ENCODE data around the gene B9D1.
A peak's percentile ranks its signal among the peaks of the same experiment; 100 is the strongest.

Gene B9D1, protein sequence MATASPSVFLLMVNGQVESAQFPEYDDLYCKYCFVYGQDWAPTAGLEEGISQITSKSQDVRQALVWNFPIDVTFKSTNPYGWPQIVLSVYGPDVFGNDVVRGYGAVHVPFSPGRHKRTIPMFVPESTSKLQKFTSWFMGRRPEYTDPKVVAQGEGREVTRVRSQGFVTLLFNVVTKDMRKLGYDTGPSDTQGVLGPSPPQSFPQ

DNA sequence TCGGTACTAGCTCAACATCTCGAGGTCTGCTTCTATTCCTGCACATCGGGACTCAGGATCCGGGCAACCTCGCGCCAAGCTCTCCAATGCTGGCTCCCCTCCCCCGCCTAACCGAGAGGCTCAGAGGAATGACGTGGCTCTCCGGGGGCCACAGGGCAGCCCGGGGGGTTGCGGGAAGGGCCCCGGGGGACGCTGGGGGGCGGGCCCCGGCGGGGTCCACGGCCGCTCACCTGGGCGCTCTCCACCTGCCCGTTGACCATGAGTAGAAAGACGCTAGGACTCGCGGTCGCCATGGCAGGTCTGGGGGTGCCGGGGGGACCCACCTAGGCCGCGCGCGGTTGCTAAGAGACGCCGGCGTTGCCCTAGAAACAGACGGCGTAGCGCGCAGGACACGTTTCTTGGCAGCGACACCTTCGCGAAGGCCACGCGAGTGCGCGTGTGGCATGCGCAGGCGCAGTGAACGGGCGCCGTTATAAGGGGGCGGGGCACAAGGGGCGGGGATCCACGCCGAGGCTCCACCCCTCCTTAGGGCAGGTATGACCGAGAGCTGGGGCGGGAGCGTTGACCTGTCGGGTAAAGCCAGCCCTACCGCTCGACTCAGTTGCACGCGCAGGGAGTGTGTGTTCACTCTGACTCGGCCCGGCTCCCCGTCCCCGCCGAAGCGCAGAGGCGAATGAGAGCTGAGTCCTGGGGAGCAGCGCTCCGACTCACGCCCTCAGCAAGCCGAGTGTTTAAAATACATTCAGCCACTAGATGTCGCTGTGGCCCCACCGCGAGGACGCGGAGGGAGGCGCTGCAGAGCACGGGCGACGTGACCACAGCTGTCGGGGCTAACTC lies at the start of gene B9D1:
B9D1 (minus strand) TSS at position 447 of the 837 bp plus-strand sequence; CDS start at position 293, 154 bp downstream.
- Histone ChIP-seq H3K36me3 (ENCODE audit: control insufficient read depth in 1 of 2, insufficient read depth in 2 of 2, low read length in 2 of 2) (no peaks in the 10 kb centered on the region), H3K27me3 (ENCODE audit: control insufficient read depth in 1 of 2, insufficient read depth in 2 of 2, low read length in 2 of 2) (peaks cover 0 to 2% of the 10 kb centered on the region in 2 donors), H3K9me3 (ENCODE audit: control insufficient read depth in 1 of 2, low read length in 2 of 2) (no peaks in the 10 kb centered on the region), H3K27ac (ENCODE audit: low read depth, low read length) (peak within 1 kb of the TSS; percentile 84), H3K9ac (ENCODE audit: low read depth in 1 of 2, low read length in 2 of 2) (peak within 1 kb of the TSS; percentile 19 to 84), H3K4me1 (ENCODE audit: control insufficient read depth in 1 of 2, insufficient read depth in 2 of 2, low read length in 2 of 2) (peaks cover 11 to 15% of the 10 kb centered on the region in 2 donors), H3K4me3 (ENCODE audit: low read depth in 1 of 2, low read length in 2 of 2) (peak within 1 kb of the TSS; percentile 81 to 90)

DNA sequence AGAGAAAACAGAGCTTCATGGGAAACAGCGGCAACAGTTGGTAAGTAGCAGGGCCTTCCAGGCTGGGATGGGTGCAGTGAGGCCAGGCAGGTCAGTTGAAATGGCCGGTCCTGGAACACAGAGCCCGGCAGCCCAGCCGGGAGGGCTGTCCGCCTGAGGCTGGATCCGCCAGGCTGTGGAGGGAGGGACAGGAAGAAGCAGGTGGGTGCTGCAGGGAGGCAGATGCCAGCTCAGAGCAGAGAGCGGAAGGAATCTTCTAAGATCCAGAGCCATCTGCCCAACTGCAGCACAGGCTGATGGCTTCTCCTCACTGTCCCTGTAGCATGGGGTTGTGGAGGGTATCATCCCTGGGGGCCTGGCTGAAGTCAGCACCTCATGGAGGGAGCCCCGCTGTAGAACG lies 49.1 kb upstream of the B9D1 start:
- H3K4me1 ChIP-seq (ENCODE audit: control insufficient read depth in 1 of 2, insufficient read depth in 2 of 2, low read length in 2 of 2): no peaks in the 10 kb centered on the region
- no peak overlapping the region for H3K9ac ChIP-seq (ENCODE audit: low read depth in 1 of 2, low read length in 2 of 2)
- no peaks in the 10 kb centered on the region for H3K9me3 ChIP-seq (ENCODE audit: control insufficient read depth in 1 of 2, low read length in 2 of 2)
- H3K4me3 ChIP-seq (ENCODE audit: low read depth in 1 of 2, low read length in 2 of 2): no peak overlapping the region
- no peaks in the 10 kb centered on the region for H3K27me3 ChIP-seq (ENCODE audit: control insufficient read depth in 1 of 2, insufficient read depth in 2 of 2, low read length in 2 of 2)
- H3K27ac ChIP-seq (ENCODE audit: low read depth, low read length): no peak overlapping the region
- no peaks in the 10 kb centered on the region for H3K36me3 ChIP-seq (ENCODE audit: control insufficient read depth in 1 of 2, insufficient read depth in 2 of 2, low read length in 2 of 2)

DNA sequence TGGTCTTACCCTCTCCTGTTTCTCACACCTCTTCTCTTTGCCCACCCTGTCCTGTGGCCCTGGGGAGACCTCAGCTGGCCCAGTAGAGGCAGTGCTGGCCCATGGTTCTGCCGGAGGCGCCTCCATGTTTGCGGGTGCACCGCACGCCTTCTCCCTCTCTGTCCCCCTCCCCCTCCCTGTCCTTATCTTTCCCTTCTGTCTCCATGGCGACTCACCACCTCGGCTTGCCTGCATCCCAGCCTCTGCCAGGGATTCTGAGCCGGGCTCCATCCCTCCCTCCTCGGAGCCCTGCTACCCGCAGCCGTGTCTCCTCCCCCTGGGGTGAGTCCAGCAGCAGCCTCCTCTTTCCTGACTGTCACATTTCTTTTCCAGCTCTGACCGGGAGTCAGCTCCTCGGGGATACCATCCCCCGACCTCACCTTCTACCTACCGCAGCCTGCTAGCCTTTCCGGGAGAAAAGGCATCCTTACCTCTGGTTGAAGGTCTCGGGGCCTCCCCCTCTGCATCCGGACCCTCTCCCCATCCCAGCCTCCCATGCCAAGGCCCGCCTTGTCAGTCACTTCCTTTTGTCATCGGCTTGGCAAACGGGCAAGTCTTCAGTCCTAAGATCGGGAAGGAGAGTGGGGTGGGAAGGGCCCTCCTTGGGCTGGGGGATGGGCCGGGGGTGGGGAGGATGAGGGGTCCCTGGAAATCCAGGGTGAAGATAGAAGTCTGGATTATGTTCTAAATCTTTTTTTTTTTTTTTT lies 48.5 kb upstream of the B9D1 start, which contains the start of gene RNF112:
RNF112 (plus strand) TSS at position 358 of the 746 bp plus-strand sequence; CDS start at position 535, 177 bp downstream.
- Histone ChIP-seq H3K27me3 (ENCODE audit: control insufficient read depth in 1 of 2, insufficient read depth in 2 of 2, low read length in 2 of 2) (no peaks in the 10 kb centered on the region), H3K9me3 (ENCODE audit: control insufficient read depth in 1 of 2, low read length in 2 of 2) (no peaks in the 10 kb centered on the region), H3K36me3 (ENCODE audit: control insufficient read depth in 1 of 2, insufficient read depth in 2 of 2, low read length in 2 of 2) (no peaks in the 10 kb centered on the region), H3K27ac (ENCODE audit: low read depth, low read length) (no peak within 1 kb of the TSS), H3K4me1 (ENCODE audit: control insufficient read depth in 1 of 2, insufficient read depth in 2 of 2, low read length in 2 of 2) (no peaks in the 10 kb centered on the region), H3K9ac (ENCODE audit: low read depth in 1 of 2, low read length in 2 of 2) (no peak within 1 kb of the TSS), H3K4me3 (ENCODE audit: low read depth in 1 of 2, low read length in 2 of 2) (peak within 1 kb of the TSS; percentile 35 to 54)

DNA sequence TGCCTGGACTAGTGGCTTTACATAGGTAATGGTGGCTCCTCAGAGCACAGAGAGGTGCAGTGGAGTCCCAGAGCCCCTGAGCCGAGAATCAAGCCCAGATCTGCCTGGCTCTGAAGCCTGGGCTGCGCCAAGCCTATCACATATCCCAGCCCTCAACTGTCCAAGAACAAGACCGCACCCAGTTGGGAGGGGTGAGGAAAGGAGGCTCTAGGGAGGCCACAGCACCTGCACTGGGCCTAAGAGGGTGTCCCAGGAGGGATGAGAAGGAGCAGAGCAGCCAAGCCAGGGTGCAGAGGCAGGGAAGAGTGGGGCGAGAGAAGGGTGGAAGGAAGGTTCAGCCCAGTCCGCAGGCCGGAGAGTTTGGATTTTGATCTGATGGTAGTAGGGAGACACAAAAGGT lies 47.6 kb upstream of the B9D1 start:
- Histone ChIP-seq H3K9me3 (ENCODE audit: control insufficient read depth in 1 of 2, low read length in 2 of 2) (no peaks in the 10 kb centered on the region), H3K9ac (ENCODE audit: low read depth in 1 of 2, low read length in 2 of 2) (no peak overlapping the region), H3K4me1 (ENCODE audit: control insufficient read depth in 1 of 2, insufficient read depth in 2 of 2, low read length in 2 of 2) (no peaks in the 10 kb centered on the region), H3K27ac (ENCODE audit: low read depth, low read length) (no peak overlapping the region), H3K27me3 (ENCODE audit: control insufficient read depth in 1 of 2, insufficient read depth in 2 of 2, low read length in 2 of 2) (no peaks in the 10 kb centered on the region), H3K36me3 (ENCODE audit: control insufficient read depth in 1 of 2, insufficient read depth in 2 of 2, low read length in 2 of 2) (no peaks in the 10 kb centered on the region), H3K4me3 (ENCODE audit: low read depth in 1 of 2, low read length in 2 of 2) (no peak overlapping the region)

DNA sequence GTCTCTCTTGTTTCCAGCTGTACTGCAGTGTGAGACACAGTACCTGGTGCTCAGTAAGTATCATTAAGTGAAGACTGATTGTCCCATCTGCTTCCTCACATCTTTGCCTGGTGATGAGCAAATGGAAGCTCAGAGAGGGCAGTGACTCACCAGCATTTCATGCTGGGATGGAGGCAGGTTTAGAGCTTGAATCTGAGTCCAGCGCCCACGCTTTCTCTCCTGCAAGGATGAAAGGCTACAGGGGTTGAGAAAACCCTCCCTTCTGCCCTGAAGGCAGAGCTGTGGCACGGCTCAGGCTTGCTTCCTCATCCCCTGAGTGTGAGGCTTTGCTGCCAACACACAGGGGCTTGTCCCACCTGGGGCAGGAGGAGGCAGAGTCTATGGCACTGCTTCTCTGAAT lies 47.0 kb upstream of the B9D1 start:
- H3K36me3 ChIP-seq (ENCODE audit: control insufficient read depth in 1 of 2, insufficient read depth in 2 of 2, low read length in 2 of 2): no peaks in the 10 kb centered on the region
- no peak overlapping the region for H3K27ac ChIP-seq (ENCODE audit: low read depth, low read length)
- no peaks in the 10 kb centered on the region for H3K4me1 ChIP-seq (ENCODE audit: control insufficient read depth in 1 of 2, insufficient read depth in 2 of 2, low read length in 2 of 2)
- H3K27me3 ChIP-seq (ENCODE audit: control insufficient read depth in 1 of 2, insufficient read depth in 2 of 2, low read length in 2 of 2): no peaks in the 10 kb centered on the region
- H3K4me3 ChIP-seq (ENCODE audit: low read depth in 1 of 2, low read length in 2 of 2): no peak overlapping the region
- no peaks in the 10 kb centered on the region for H3K9me3 ChIP-seq (ENCODE audit: control insufficient read depth in 1 of 2, low read length in 2 of 2)
- H3K9ac ChIP-seq (ENCODE audit: low read depth in 1 of 2, low read length in 2 of 2): no peak overlapping the region

DNA sequence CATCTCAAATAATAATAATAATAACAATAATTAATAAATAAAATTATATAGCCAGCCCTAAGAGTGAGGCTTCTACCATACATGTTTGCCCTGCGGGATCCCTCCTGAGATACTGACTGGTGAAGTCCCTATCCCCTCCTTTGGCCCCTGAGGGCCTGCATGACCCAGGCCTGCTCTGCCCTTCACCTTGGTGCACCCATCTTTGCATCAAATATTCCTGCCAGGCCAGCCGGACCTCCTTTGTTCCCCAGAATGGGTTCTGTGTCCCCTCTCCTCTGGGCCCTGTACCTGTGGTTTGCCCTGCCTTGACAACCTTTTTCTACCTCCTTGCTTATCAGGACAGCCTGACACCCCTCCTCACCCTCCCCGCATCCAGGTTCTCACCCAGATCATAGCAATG lies 46.5 kb upstream of the B9D1 start:
- H3K9me3 ChIP-seq (ENCODE audit: control insufficient read depth in 1 of 2, low read length in 2 of 2): no peaks in the 10 kb centered on the region
- no peaks in the 10 kb centered on the region for H3K27me3 ChIP-seq (ENCODE audit: control insufficient read depth in 1 of 2, insufficient read depth in 2 of 2, low read length in 2 of 2)
- no peak overlapping the region for H3K9ac ChIP-seq (ENCODE audit: low read depth in 1 of 2, low read length in 2 of 2)
- H3K4me1 ChIP-seq (ENCODE audit: control insufficient read depth in 1 of 2, insufficient read depth in 2 of 2, low read length in 2 of 2): no peaks in the 10 kb centered on the region
- no peak overlapping the region for H3K27ac ChIP-seq (ENCODE audit: low read depth, low read length)
- H3K4me3 ChIP-seq (ENCODE audit: low read depth in 1 of 2, low read length in 2 of 2): no peak overlapping the region
- H3K36me3 ChIP-seq (ENCODE audit: control insufficient read depth in 1 of 2, insufficient read depth in 2 of 2, low read length in 2 of 2): no peaks in the 10 kb centered on the region

DNA sequence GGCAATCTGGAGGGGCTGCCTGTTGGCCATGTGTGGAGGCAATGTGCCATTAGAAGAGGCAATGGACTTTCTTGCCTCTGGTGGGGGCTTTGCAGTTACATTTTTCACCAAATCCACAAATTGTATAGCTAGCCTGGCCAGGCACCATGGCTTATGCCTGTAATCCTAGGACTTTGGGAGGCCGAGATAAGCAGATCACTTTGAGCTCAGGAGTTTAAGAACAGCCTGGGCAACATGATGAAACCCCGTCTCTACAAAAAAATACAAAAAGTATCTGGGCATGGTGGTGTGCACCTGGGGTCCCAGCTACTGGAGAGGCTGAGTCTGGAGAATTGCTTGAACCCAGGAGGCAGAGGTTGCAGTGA lies 45.8 kb upstream of the B9D1 start:
- H3K36me3 ChIP-seq (ENCODE audit: control insufficient read depth in 1 of 2, insufficient read depth in 2 of 2, low read length in 2 of 2): no peaks in the 10 kb centered on the region
- no peak overlapping the region for H3K27ac ChIP-seq (ENCODE audit: low read depth, low read length)
- H3K9ac ChIP-seq (ENCODE audit: low read depth in 1 of 2, low read length in 2 of 2): no peak overlapping the region

DNA sequence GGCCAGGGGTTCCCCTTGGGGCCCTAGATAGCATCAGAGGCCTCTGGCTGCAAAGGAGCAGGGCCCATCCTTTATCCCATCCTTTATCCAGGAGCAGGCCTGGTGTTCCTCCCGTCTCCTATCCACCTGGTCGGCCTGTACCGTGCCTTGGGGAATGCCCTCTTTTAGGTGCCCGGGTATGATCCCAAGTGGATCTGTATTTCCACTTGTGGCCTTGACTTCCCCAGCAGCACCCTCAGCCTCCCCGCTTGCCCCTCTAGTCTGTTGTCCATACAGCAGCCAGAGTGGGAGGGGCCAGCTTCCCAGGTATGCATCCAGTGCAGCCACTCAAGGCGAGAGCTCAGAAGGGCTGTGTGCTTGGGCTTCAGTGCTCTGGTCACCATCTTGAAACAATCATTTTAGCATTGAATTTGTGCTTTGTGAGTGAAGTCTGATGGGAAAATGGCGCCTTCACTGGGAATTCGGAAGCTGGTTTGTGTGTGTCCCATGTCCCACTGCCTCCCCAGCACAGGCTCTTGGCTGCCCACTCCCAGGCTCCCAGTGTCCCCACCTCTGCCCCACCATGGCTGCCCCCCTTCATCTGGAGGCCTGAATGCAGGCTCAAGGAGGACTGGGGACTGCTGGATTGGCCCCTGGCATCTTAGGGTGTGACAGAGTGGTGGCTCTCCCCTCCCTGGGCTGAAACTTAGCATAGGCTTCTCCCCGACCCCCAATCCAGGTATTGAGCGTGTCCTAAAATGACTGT lies 45.2 kb upstream of the B9D1 start:
- H3K9me3 ChIP-seq (ENCODE audit: control insufficient read depth in 1 of 2, low read length in 2 of 2): no peaks in the 10 kb centered on the region
- no peaks in the 10 kb centered on the region for H3K36me3 ChIP-seq (ENCODE audit: control insufficient read depth in 1 of 2, insufficient read depth in 2 of 2, low read length in 2 of 2)
- no peak overlapping the region for H3K27ac ChIP-seq (ENCODE audit: low read depth, low read length)
- no peaks in the 10 kb centered on the region for H3K27me3 ChIP-seq (ENCODE audit: control insufficient read depth in 1 of 2, insufficient read depth in 2 of 2, low read length in 2 of 2)
- no peak overlapping the region for H3K9ac ChIP-seq (ENCODE audit: low read depth in 1 of 2, low read length in 2 of 2)
- no peaks in the 10 kb centered on the region for H3K4me1 ChIP-seq (ENCODE audit: control insufficient read depth in 1 of 2, insufficient read depth in 2 of 2, low read length in 2 of 2)
- no peak overlapping the region for H3K4me3 ChIP-seq (ENCODE audit: low read depth in 1 of 2, low read length in 2 of 2)

More for the DNA sequence above, 45.8 kb upstream of the B9D1 start:
- no peaks in the 10 kb centered on the region for H3K27me3 ChIP-seq (ENCODE audit: control insufficient read depth in 1 of 2, insufficient read depth in 2 of 2, low read length in 2 of 2)
- H3K9me3 ChIP-seq (ENCODE audit: control insufficient read depth in 1 of 2, low read length in 2 of 2): no peaks in the 10 kb centered on the region
- no peak overlapping the region for H3K4me3 ChIP-seq (ENCODE audit: low read depth in 1 of 2, low read length in 2 of 2)
- H3K4me1 ChIP-seq (ENCODE audit: control insufficient read depth in 1 of 2, insufficient read depth in 2 of 2, low read length in 2 of 2): no peaks in the 10 kb centered on the region

DNA sequence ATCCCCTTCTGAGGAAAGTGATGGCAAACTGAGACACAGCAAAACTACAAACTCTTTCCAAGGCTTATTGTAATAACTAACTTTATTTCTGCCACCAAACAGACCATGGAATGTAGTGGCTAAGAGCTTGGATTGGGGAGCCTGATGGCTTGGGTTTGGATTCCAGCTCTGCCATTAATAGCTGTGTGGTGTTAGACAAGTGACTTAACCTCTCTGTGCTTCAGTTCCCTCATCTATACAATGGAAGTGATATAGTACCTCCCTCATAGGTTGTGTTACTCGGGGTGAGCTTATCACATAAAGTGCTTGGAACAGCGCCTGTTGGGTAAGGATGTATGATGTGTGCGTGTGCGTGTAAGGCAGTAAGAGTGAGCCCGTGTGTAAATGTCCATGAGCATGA lies 42.6 kb upstream of the B9D1 start:
- H3K27ac ChIP-seq (ENCODE audit: low read depth, low read length): no peak overlapping the region
- no peaks in the 10 kb centered on the region for H3K9me3 ChIP-seq (ENCODE audit: control insufficient read depth in 1 of 2, low read length in 2 of 2)
- H3K4me3 ChIP-seq (ENCODE audit: low read depth in 1 of 2, low read length in 2 of 2): no peak overlapping the region
- no peaks in the 10 kb centered on the region for H3K27me3 ChIP-seq (ENCODE audit: control insufficient read depth in 1 of 2, insufficient read depth in 2 of 2, low read length in 2 of 2)
- H3K4me1 ChIP-seq (ENCODE audit: control insufficient read depth in 1 of 2, insufficient read depth in 2 of 2, low read length in 2 of 2): peaks cover 6% of the 10 kb centered on the region in 2 donors
- no peak overlapping the region for H3K9ac ChIP-seq (ENCODE audit: low read depth in 1 of 2, low read length in 2 of 2)
- H3K36me3 ChIP-seq (ENCODE audit: control insufficient read depth in 1 of 2, insufficient read depth in 2 of 2, low read length in 2 of 2): no peaks in the 10 kb centered on the region

Data from duodenal mucosa (tissue), 2 donors.